HepG2 (cell line): Measurements from ENCODE around the gene COMMD9. TPM values are rescaled to one million over a fixed set of nuclear protein-coding genes. Genes with fewer than 3 reads are reported as not detected.

Source experiments
- DR1 ChIP-seq: sonication (generic); formaldehyde crosslinking; IDR thresholded peaks from 2 replicates; pipeline ENCODE4 v1.8.0; 2021; ENCODE audit warnings: mild to moderate bottlenecking, missing genetic modification reagents, inconsistent platforms
- HNRNPK ChIP-seq: fragments of 200-400 bp; formaldehyde crosslinking; IDR thresholded peaks from 2 replicates; pipeline ENCODE4 v1.6.1; 2018; ENCODE audit warnings: low read length, low read depth, moderate library complexity, mild to moderate bottlenecking; ENCODE audit not compliant: poor library complexity, severe bottlenecking
- NKX3-1 ChIP-seq: sonication (generic); formaldehyde crosslinking; IDR thresholded peaks from 2 replicates; pipeline ENCODE4 v1.5.0; 2020; ENCODE audit warnings: missing genetic modification reagents
- PCBP1 ChIP-seq: fragments of 200-400 bp; formaldehyde crosslinking; IDR thresholded peaks from 2 replicates; pipeline ENCODE4 v1.6.1; 2017; ENCODE audit warnings: mild to moderate bottlenecking, low read depth, low read length, borderline replicate concordance
- TOPORS ChIP-seq: sonication (generic); formaldehyde crosslinking; IDR thresholded peaks from 2 replicates; pipeline ENCODE4 v1.8.0; 2023; ENCODE audit warnings: mild to moderate bottlenecking, missing genetic modification reagents
- YEATS4 ChIP-seq: sonication (generic); formaldehyde crosslinking; IDR thresholded peaks from 2 replicates; pipeline ENCODE4 v1.4.0; 2020; ENCODE audit warnings: missing genetic modification reagents, borderline replicate concordance
- ZBTB42 ChIP-seq: sonication (generic); formaldehyde crosslinking; IDR thresholded peaks from 2 replicates; pipeline ENCODE4 v1.5.0; 2020; ENCODE audit warnings: mild to moderate bottlenecking, missing genetic modification reagents
- ZFP82 ChIP-seq: sonication (generic); formaldehyde crosslinking; IDR thresholded peaks from 2 replicates; pipeline ENCODE4 v1.5.1; 2020; ENCODE audit warnings: mild to moderate bottlenecking, missing genetic modification reagents, borderline replicate concordance
- ZFYVE20 ChIP-seq: sonication (generic); formaldehyde crosslinking; IDR thresholded peaks from 2 replicates; pipeline ENCODE4 v1.8.0; 2023; ENCODE audit warnings: low read depth, mild to moderate bottlenecking, moderate library complexity, missing genetic modification reagents, borderline replicate concordance
- ZNF124 ChIP-seq: sonication (generic); formaldehyde crosslinking; IDR thresholded peaks from 2 replicates; pipeline ENCODE4 v1.4.0; 2020; ENCODE audit warnings: missing genetic modification reagents
- ZNF205 ChIP-seq: IDR thresholded peaks from 2 replicates; pipeline ENCODE4 v1.6.1; 2018; ENCODE audit warnings: missing biosample characterization, missing genetic modification reagents
- ZNF3 ChIP-seq: IDR thresholded peaks from 2 replicates; pipeline ENCODE4 v1.7.0; 2017; ENCODE audit warnings: inconsistent platforms
- ZNF367 ChIP-seq: sonication (generic); formaldehyde crosslinking; IDR thresholded peaks from 2 replicates; pipeline ENCODE4 v1.4.0; 2020; ENCODE audit warnings: missing genetic modification reagents, borderline replicate concordance
- ZNF446 ChIP-seq: sonication (generic); formaldehyde crosslinking; IDR thresholded peaks from 2 replicates; pipeline ENCODE4 v1.5.0; 2020; ENCODE audit warnings: mild to moderate bottlenecking, missing genetic modification reagents
- ZNF766 ChIP-seq: sonication (generic); formaldehyde crosslinking; IDR thresholded peaks from 2 replicates; pipeline ENCODE4 v1.5.0; 2020; ENCODE audit warnings: missing genetic modification reagents, borderline replicate concordance
- ZNF790 ChIP-seq: sonication (generic); formaldehyde crosslinking; IDR thresholded peaks from 2 replicates; pipeline ENCODE4 v1.8.0; 2022; ENCODE audit warnings: missing genetic modification reagents, mild to moderate bottlenecking, borderline replicate concordance
- polyA plus RNA-seq, 8 experiments: library from polyadenylated mRNA; depleted of rRNA in 3 of 8; stranded (reverse) in 7 of 8; unstranded in 1 of 8; fragments of >200 nt; fragmentation: Illumina TruSeq in 4 of 8; extraction: Trizol in 4 of 8; gene quantifications; 2 replicates each; pipeline versions ENCODE4 v1.2.1 to v1.2.3, GENCODE V29; 2011 to 2016; ENCODE audit warnings: low read depth in 4 of 8, missing spikeins in 1 of 8, mixed read lengths in 1 of 8; ENCODE audit not compliant: insufficient read depth in 1 of 8
- total RNA-seq, 5 experiments: library from RNA; depleted of rRNA; stranded (reverse); fragments of >200 nt; fragmentation: Illumina TruSeq; extraction: Trizol; gene quantifications; 2 replicates each; pipeline ENCODE4 v1.2.3, GENCODE V29; 2016; ENCODE audit warnings: low read depth in 1 of 5
- TF ChIP-seq, protein P1 (sequence below): IDR thresholded peaks from 2 replicates; pipeline ENCODE4 v1.6.1; 2016
- TF ChIP-seq, protein P2 (sequence below): sonication (generic); formaldehyde crosslinking; IDR thresholded peaks from 2 replicates; pipeline ENCODE4 v1.4.0; 2020; ENCODE audit warnings: missing genetic modification reagents
- TF ChIP-seq, protein P3 (sequence below): sonication (generic); formaldehyde crosslinking; IDR thresholded peaks from 2 replicates; pipeline ENCODE4 v1.8.0; 2022; ENCODE audit warnings: mild to moderate bottlenecking, missing genetic modification reagents, moderate library complexity
- TF ChIP-seq, protein P4 (sequence below): sonication (generic); formaldehyde crosslinking; IDR thresholded peaks from 2 replicates; pipeline ENCODE4 v1.8.0; 2022; ENCODE audit warnings: missing genetic modification reagents, low read depth, mild to moderate bottlenecking, borderline replicate concordance
- TF ChIP-seq, protein P5 (sequence below): sonication (generic); formaldehyde crosslinking; IDR thresholded peaks from 2 replicates; pipeline ENCODE4 v1.4.0; 2020; ENCODE audit warnings: missing genetic modification reagents, borderline replicate concordance
- TF ChIP-seq, protein P6 (sequence below): sonication (generic); formaldehyde crosslinking; IDR thresholded peaks from 2 replicates; pipeline ENCODE4 v1.8.0; 2023; ENCODE audit warnings: mild to moderate bottlenecking, missing genetic modification reagents

The COMMD9 gene
- total and polyA plus RNA-seq, 2 of the 13 experiments (the other 11 are each of a cell fraction or from before 2014, with no cell fraction given), result 47.3 to 76.7 TPM

DNA sequence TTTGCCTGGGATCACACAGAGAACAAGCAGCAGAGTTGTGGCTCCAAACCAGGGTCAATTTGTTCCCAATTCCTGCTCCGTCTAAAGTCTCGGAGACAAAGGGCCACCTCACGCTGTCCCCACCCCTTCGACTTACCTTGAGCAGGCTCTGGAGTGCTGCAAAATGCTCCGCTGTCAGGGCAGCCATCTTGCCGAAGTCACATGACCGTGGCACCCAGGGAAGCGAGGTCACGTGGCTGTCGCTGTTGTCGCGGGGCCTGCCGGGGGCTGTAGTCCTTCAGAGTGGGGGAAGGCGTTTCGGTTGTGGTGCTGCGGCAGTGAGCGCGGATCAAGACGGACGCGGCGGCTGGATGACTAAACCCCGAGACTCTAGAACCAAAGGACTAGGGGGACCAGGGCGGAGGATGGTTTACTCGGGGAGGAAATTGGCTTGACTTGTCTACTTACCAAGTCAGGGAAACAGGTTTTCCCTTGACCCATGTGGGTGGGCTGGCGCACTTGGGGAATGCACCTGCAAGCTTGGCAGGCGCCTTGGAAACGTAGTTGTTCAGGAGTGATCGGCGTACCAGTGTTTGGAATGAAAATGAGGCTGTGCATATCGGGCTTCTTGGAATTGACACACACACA is at the start of gene COMMD9 (continued):
- TF ChIP-seq TOPORS (CRISPR knock-in tag), result no peak
- TF ChIP-seq, protein P1, sequence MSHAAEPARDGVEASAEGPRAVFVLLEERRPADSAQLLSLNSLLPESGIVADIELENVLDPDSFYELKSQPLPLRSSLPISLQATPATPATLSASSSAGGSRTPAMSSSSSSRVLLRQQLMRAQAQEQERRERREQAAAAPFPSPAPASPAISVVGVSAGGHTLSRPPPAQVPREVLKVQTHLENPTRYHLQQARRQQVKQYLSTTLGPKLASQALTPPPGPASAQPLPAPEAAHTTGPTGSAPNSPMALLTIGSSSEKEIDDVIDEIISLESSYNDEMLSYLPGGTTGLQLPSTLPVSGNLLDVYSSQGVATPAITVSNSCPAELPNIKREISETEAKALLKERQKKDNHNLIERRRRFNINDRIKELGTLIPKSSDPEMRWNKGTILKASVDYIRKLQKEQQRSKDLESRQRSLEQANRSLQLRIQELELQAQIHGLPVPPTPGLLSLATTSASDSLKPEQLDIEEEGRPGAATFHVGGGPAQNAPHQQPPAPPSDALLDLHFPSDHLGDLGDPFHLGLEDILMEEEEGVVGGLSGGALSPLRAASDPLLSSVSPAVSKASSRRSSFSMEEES, result peak; percentile 94
- no peak for TF ChIP-seq ZNF766 (CRISPR knock-in tag)
- TF ChIP-seq ZNF205 (CRISPR knock-in tag), result peak; percentile 39; the same call in 1 of the 2 replicates
- no peak for TF ChIP-seq ZNF446 (CRISPR knock-in tag)
- peak; percentile 91; the same call in 1 of the 2 replicates for TF ChIP-seq DR1 (CRISPR knock-in tag)
- TF ChIP-seq, protein P2, sequence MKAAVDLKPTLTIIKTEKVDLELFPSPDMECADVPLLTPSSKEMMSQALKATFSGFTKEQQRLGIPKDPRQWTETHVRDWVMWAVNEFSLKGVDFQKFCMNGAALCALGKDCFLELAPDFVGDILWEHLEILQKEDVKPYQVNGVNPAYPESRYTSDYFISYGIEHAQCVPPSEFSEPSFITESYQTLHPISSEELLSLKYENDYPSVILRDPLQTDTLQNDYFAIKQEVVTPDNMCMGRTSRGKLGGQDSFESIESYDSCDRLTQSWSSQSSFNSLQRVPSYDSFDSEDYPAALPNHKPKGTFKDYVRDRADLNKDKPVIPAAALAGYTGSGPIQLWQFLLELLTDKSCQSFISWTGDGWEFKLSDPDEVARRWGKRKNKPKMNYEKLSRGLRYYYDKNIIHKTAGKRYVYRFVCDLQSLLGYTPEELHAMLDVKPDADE (CRISPR knock-in tag), result no peak
- no peak for TF ChIP-seq ZNF790
- no peak for TF ChIP-seq ZBTB42 (CRISPR knock-in tag)
- no peak for TF ChIP-seq NKX3-1 (CRISPR knock-in tag)
- TF ChIP-seq, protein P3, sequence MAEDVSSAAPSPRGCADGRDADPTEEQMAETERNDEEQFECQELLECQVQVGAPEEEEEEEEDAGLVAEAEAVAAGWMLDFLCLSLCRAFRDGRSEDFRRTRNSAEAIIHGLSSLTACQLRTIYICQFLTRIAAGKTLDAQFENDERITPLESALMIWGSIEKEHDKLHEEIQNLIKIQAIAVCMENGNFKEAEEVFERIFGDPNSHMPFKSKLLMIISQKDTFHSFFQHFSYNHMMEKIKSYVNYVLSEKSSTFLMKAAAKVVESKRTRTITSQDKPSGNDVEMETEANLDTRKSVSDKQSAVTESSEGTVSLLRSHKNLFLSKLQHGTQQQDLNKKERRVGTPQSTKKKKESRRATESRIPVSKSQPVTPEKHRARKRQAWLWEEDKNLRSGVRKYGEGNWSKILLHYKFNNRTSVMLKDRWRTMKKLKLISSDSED, result no peak
- no peak for TF ChIP-seq ZFYVE20 (CRISPR knock-in tag)
- TF ChIP-seq ZNF3 (CRISPR knock-in tag), result no peak
- TF ChIP-seq, protein P4, sequence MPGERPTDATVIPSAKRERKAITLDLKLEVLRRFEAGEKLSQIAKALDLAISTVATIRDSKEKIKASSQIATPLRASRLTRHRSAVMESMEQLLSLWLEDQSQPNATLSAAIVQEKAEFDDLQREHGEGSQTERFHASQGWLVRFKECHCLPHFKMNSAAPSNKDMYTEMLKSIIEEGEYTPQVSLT, result no peak
- TF ChIP-seq ZFP82 (CRISPR knock-in tag), result no peak
- 0 out of 2 replicates have a peak, but pooled peaks have one; percentile 57 for TF ChIP-seq PCBP1
- peak; percentile 46; the same call in 1 of the 2 replicates for TF ChIP-seq ZNF124 (CRISPR knock-in tag)
- no peak for TF ChIP-seq HNRNPK
- TF ChIP-seq, protein P5, sequence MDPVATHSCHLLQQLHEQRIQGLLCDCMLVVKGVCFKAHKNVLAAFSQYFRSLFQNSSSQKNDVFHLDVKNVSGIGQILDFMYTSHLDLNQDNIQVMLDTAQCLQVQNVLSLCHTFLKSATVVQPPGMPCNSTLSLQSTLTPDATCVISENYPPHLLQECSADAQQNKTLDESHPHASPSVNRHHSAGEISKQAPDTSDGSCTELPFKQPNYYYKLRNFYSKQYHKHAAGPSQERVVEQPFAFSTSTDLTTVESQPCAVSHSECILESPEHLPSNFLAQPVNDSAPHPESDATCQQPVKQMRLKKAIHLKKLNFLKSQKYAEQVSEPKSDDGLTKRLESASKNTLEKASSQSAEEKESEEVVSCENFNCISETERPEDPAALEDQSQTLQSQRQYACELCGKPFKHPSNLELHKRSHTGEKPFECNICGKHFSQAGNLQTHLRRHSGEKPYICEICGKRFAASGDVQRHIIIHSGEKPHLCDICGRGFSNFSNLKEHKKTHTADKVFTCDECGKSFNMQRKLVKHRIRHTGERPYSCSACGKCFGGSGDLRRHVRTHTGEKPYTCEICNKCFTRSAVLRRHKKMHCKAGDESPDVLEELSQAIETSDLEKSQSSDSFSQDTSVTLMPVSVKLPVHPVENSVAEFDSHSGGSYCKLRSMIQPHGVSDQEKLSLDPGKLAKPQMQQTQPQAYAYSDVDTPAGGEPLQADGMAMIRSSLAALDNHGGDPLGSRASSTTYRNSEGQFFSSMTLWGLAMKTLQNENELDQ (CRISPR knock-in tag), result 0 out of 2 replicates have a peak, but pooled peaks have one; percentile 39
- no peak; the same call in 1 of the 2 replicates for TF ChIP-seq YEATS4 (CRISPR knock-in tag)
- TF ChIP-seq, protein P6, sequence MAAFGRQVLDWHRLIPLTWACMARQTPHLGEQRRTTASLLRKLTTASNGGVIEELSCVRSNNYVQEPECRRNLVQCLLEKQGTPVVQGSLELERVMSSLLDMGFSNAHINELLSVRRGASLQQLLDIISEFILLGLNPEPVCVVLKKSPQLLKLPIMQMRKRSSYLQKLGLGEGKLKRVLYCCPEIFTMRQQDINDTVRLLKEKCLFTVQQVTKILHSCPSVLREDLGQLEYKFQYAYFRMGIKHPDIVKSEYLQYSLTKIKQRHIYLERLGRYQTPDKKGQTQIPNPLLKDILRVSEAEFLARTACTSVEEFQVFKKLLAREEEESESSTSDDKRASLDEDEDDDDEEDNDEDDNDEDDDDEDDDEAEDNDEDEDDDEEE, result no peak
- no peak for TF ChIP-seq ZNF367 (CRISPR knock-in tag)
